OCI-LY3 (cell line): Measurements from ENCODE around the gene ABTB2.

ENCODE experiments used
- H2AFZ ChIP-seq: fragments of 200-600, 300-600 bp; shearing (Covaris generic); 2 replicates; pipeline ENCODE4 v1.6.0; 2014; ENCODE audit warnings: antibody characterized with exemption, low read depth, low read length
- H3K27ac ChIP-seq: fragments of 200-600, 300-600 bp; sonication (generic); 2 replicates; pipeline ENCODE4 v1.5.1; 2014; ENCODE audit warnings: mild to moderate bottlenecking, low read length, moderate library complexity, mixed read lengths
- H3K27me3 ChIP-seq: fragments of 200-600, 300-600 bp; sonication (generic); 2 replicates; pipeline ENCODE4 v1.6.1; 2014; ENCODE audit warnings: low read depth, low read length, mixed read lengths
- H3K36me3 ChIP-seq: fragments of 200-600, 300-600 bp; sonication (generic); replicated peaks from 2 replicates; pipeline ENCODE3; 2014; ENCODE audit warnings: low read depth, low read length, mixed read lengths
- H3K4me1 ChIP-seq: fragments of 300-600, 200-600 bp; sonication (generic); 2 replicates; pipeline ENCODE4 v1.6.1; 2014; ENCODE audit warnings: low read length, mixed read lengths
- H3K4me2 ChIP-seq: fragments of 200-600, 300-600 bp; sonication (generic); 2 replicates; pipeline ENCODE4 v1.6.1; 2014; ENCODE audit warnings: low read length, mixed read lengths
- H3K4me3 ChIP-seq: fragments of 300-600, 200-600 bp; sonication (generic); 2 replicates; pipeline ENCODE4 v1.5.1; 2014; ENCODE audit warnings: antibody characterized with exemption, mild to moderate bottlenecking, low read length, moderate library complexity
- H3K79me2 ChIP-seq: fragments of 300-600, 200-600 bp; shearing (Covaris generic); 2 replicates; pipeline ENCODE4 v1.6.1; 2014; ENCODE audit warnings: mild to moderate bottlenecking, low read length, mixed read lengths
- H3K9ac ChIP-seq: fragments of 300-600, 200-600 bp; shearing (Covaris generic); 2 replicates; pipeline ENCODE4 v1.6.0; 2014; ENCODE audit warnings: mild to moderate bottlenecking, low read length, moderate library complexity
- H3K9me3 ChIP-seq: fragments of 200-600, 300-600 bp; shearing (Covaris generic); 2 replicates; pipeline ENCODE4 v1.6.1; 2014; ENCODE audit warnings: low read length, mixed read lengths; ENCODE audit not compliant: insufficient read depth
- H4K20me1 ChIP-seq: fragments of 200-600, 300-600 bp; sonication (generic); 2 replicates; pipeline ENCODE4 v1.6.1; 2016; ENCODE audit warnings: low read length, mixed read lengths; ENCODE audit not compliant: insufficient read depth
- CTCF ChIP-seq: fragments of 200-600, 300-600 bp; sonication (generic); IDR thresholded peaks from 2 replicates; pipeline ENCODE4 v1.5.1; 2014; ENCODE audit warnings: antibody characterized with exemption, low read length, low read depth
- EZH2phosphoT487 ChIP-seq: fragments of 200-600 bp; shearing (Covaris generic); IDR thresholded peaks from 2 replicates; pipeline ENCODE4 v1.6.1; 2018; ENCODE audit warnings: antibody characterized with exemption, mixed run types, low read depth

ABTB2 gene

DNA sequence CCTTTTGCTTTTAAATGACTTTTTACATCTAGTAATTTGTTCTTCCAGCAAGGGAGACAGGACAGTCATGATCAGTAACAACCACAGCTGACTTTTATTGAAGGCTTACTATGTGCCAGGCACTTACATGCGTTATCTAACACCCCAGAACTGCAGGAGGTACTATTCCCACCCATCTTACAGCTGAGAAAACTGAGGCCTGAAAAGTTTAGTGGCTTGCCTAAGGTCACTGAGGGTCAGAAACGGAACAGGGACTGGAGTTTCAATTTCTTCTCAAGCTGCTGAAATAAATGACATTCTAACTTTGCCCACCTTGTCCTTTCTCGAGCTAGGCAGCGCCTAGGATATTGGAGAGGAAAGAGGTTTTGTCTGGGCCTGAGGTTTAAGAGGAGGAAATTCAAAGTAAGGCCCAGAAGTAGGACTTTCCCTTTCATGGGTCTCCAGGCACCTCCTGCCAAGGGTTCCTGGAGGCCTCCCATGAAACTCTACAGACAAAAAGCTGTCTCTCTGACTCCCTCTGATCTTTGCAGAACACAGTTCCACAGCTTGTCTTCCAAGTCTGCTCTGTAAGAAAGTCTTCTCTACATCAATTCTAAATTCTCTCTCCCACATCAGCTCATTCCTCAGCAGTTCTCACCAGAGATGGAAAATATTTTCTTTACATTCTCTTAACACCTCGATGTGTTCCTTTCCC lies 150.2 kb downstream of the ABTB2 start:
- H2AFZ ChIP-seq: no peak overlapping the region
- TF ChIP-seq EZH2phosphoT487 (no peak), CTCF (no peak)

GRCh38 chr11:34206407-34207300 lies 151.2 kb downstream of the ABTB2 start:
- H3K4me2 ChIP-seq: no peak overlapping the region
- H3K9ac ChIP-seq: no peak overlapping the region
- TF ChIP-seq EZH2phosphoT487 (no peak), CTCF (no peak)
- no peaks in the 10 kb centered on the region for H3K27me3 ChIP-seq
- H3K79me2 ChIP-seq: peaks cover 5% of the 10 kb centered on the region; the same call in 1 of the 2 replicates
- no peaks in the 10 kb centered on the region for H3K36me3 ChIP-seq
- peaks cover 12% of the 10 kb centered on the region for H3K4me1 ChIP-seq
- no peaks in the 10 kb centered on the region for H3K9me3 ChIP-seq
- no peak overlapping the region for H3K4me3 ChIP-seq
- no peaks in the 10 kb centered on the region for H4K20me1 ChIP-seq
- no peak overlapping the region for H2AFZ ChIP-seq
- no peak overlapping the region for H3K27ac ChIP-seq

More for the DNA sequence above, 150.2 kb downstream of the ABTB2 start:
- H3K36me3 ChIP-seq: no peaks in the 10 kb centered on the region
- H3K4me3 ChIP-seq: no peak overlapping the region
- H3K27ac ChIP-seq: no peak overlapping the region
- no peaks in the 10 kb centered on the region for H4K20me1 ChIP-seq
- H3K9me3 ChIP-seq: no peaks in the 10 kb centered on the region
- peaks cover 12% of the 10 kb centered on the region for H3K4me1 ChIP-seq
- no peak overlapping the region for H3K4me2 ChIP-seq
- H3K27me3 ChIP-seq: no peaks in the 10 kb centered on the region
- peaks cover 5% of the 10 kb centered on the region; the same call in 1 of the 2 replicates for H3K79me2 ChIP-seq
- H3K9ac ChIP-seq: no peak overlapping the region

DNA sequence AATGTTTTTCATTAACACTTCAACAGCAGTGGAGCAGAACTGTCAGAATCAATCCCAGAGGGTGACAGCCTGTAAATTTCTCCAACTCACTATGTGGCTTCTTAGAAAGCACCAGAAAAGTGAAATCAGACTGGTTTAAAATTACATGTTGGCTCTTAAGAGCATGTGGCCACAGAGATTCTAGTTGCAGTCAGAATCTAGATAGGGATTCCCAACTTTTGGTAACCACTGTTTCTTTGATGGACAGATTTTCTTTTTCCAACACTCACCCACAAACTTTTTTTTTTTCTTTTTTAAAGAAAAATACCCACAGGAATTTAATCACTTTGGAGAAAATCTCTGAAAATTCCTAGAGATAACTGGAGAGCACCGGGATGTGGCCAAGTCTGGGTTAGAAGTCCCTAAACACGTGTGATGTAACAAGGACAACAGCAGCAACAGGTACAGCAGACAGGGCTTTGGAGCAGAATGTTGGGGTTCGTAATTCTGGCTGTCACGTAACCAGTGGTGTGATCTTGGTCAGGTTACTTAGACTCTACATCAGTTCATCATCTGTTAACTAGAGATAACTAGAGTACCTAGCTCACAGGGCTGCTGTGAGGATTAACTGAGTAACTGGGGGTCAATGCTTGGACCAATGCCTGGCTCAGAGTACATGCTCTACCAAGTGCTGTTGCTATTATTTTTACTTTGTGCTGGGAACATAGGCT lies 152.3 kb downstream of the ABTB2 start:
- Histone ChIP-seq H3K36me3 (no peaks in the 10 kb centered on the region), H3K79me2 (peaks cover 5% of the 10 kb centered on the region; the same call in 1 of the 2 replicates), H2AFZ (no peak overlapping the region), H4K20me1 (no peaks in the 10 kb centered on the region), H3K4me1 (peaks cover 12% of the 10 kb centered on the region), H3K9me3 (no peaks in the 10 kb centered on the region), H3K9ac (no peak overlapping the region), H3K4me2 (no peak overlapping the region), H3K4me3 (no peak overlapping the region), H3K27me3 (no peaks in the 10 kb centered on the region), H3K27ac (no peak overlapping the region)
- no peak for TF ChIP-seq CTCF
- no peak for TF ChIP-seq EZH2phosphoT487
